ENCODE measurements around the gene NCOA1. TPM values are rescaled to one million over a fixed set of nuclear protein-coding genes. Genes with fewer than 3 reads are reported as not detected.
"Not testable (repeated sequence)": the region's sequence is repeated elsewhere in the genome, so short reads cannot be mapped to it uniquely, and the experiment has no call there.

NCOA1 gene
- polyA plus RNA-seq (2013, experiment 1 of 2; ENCODE audit: insufficient read length), result 14.6 TPM
- polyA plus RNA-seq (2013, experiment 2 of 2; ENCODE audit: insufficient read length), result 13.8 TPM

GRCh38 chr2:24490690-24491541, at the start of gene NCOA1:
TSS of gene NCOA1 (plus strand) at chr2:24491254. CDS start at chr2:24658678, 167,424 bp downstream.
- peak; percentile 90 for DNase-seq

- DNase-seq, result no peak
These were observed 42.3 kb upstream of the NCOA1 start for GRCh38 chr2:24448797-24449196.

DNA sequence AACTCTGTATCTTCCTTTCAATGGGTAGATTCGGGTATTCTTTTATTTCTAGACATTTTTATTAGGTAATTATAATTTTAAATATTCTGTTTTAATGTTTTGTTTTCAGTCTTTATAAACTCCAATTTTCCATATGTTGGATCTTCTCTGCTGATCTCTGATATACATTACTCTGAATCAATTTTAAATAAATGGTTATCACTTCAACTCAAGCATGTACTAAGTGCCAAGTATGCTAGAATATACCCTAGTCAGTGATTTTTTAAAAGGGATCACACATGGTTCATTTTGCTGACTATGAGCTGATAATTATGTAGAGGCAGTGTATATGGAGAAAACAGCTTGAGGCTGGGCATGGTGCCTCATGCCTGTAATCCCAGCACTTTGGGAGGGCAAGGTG, 41.7 kb upstream of the NCOA1 start:
- DNase-seq, result no peak

- no peak for DNase-seq
These were observed 39.1 kb upstream of the NCOA1 start for GRCh38 chr2:24451805-24452501.

DNA sequence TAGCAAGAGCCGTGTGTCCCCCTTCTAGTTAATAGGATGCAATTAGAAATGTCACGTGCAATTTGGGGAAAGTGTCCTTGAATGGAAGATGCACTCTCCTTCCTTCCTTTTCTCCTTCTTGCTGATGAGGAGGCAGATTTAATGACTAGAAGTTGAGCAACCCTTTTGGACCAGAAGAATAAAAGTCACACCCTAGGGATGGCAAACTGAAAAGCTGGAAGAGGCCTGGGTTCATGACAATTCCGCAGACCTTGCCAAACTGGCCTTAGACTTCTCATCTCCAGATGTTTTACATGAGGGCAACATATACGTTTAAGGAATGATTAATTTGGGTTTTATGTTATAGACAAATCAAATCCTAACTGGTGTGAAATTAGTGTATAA, 38.6 kb upstream of the NCOA1 start:
- no peak for DNase-seq

DNA sequence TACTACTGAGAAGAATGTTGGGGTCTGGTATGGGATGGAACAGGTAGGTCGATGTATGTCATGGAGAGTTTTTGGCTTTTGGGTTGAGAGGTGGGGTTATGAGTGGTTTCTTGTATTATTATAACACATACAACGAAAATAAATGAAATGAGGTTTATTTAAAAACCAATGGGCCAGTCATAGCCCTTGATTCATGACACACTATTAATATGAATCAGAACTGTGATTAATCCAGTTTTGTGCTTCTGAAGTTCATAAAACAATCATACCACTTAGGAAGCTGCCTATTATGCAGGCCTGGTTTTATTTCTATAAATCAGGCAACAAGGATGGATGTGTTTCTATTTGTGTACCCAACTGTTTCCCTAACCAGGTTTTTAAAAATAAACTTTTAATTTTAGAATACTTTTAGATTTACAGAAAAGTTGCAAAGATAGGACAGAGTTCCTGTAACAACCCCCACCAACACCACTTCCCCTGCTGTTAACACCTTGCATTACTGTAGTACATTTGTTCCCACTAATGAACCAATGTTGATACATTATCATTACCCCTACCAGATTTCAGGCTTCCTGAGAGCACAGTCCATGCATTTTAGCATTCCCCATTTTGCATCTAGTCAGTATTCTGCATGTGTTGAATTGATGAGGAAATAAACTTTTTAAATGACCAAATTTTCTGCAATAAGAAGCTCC, 37.5 kb upstream of the NCOA1 start:
- DNase-seq, result no peak

- DNase-seq, result peak; percentile 74
These were observed 36.8 kb upstream of the NCOA1 start for GRCh38 chr2:24454294-24454693.

GRCh38 chr2:24456599-24457556, 34.2 kb upstream of the NCOA1 start:
- DNase-seq, result peak; percentile 82

- no peak for DNase-seq
These were observed 33.2 kb upstream of the NCOA1 start for GRCh38 chr2:24457696-24458386.

DNA sequence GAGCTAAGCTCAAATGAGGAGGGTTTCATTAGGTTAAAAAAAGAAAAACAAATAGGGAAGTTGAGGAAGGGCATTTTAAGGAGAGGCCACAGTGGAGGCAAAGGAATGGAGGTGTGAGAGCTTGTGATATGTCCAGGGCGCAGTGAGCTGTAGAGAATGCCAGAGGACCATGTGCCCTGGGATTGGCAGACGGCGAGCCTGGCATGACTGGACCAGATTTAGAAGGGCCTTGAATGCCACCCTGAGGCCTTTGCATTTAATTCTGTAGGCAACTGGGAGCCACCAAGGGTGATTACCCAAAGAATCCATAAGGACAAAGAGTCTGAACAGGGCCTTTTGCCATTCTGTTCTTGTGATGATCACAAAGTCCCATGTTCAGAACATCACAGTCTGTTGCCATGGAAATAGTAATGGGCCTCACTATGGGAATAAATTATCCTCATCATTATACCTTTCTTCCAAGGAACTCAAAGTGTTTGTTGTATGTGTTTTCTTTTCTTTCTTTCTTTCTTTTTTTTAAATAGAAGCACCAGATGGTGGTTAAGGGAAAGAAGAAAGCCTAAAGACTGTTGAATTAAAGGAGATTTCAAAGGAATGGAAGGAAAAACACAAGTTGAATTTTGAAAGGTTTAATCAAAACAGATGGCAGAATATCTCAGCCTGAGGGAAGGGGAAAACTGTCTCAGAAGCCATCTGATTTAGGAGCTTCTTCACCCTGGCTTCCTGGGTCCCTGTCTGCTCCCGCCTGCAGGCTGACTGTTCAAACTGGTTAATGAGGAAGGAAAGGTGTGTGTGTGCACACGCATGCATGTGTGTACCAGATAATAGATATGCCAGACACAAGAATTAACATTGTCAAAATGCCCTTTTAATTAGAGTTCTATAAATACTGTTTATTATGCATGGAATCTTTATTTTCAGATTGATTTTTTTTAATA, 31.6 kb upstream of the NCOA1 start:
- no peak for DNase-seq

DNA sequence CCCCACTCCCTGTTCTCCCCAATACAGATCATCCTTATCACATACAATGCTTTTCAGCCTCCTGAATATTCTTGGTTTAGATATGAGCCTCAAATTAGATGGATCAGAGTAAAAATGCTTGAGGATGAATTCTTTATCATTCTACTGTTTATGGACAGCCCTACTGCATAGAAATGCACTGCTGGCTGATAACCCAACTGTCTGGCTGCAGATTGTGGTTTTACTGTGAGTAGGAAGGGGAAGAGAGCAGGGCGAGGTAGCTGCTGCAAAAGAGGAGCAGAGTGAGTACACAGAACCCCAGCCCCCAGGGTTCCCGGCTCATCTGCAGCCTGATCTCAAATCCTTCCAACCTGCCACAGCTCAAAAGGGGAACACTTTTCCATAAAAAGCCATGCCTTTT, 29.4 kb upstream of the NCOA1 start:
- no peak for DNase-seq

DNA sequence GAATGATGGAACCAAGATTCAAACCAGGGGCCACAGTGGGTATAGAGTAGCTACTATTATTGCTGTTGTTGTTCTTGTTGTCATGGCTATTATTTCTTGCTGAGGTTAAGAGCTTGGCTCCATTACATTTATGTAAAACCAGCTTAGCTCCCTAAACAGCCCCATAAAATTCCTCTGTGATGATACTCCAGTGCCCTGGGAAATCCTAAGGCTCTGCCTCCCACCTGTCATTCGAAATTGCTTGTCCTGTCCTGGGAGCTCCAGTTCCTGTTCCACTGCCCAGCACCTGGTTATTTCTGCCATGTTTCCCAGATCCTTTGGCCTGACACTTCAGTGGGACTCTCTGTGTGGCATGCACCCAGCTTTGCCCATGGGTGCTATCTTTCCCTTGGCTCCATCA, 27.8 kb upstream of the NCOA1 start:
- DNase-seq, result no peak

DNA sequence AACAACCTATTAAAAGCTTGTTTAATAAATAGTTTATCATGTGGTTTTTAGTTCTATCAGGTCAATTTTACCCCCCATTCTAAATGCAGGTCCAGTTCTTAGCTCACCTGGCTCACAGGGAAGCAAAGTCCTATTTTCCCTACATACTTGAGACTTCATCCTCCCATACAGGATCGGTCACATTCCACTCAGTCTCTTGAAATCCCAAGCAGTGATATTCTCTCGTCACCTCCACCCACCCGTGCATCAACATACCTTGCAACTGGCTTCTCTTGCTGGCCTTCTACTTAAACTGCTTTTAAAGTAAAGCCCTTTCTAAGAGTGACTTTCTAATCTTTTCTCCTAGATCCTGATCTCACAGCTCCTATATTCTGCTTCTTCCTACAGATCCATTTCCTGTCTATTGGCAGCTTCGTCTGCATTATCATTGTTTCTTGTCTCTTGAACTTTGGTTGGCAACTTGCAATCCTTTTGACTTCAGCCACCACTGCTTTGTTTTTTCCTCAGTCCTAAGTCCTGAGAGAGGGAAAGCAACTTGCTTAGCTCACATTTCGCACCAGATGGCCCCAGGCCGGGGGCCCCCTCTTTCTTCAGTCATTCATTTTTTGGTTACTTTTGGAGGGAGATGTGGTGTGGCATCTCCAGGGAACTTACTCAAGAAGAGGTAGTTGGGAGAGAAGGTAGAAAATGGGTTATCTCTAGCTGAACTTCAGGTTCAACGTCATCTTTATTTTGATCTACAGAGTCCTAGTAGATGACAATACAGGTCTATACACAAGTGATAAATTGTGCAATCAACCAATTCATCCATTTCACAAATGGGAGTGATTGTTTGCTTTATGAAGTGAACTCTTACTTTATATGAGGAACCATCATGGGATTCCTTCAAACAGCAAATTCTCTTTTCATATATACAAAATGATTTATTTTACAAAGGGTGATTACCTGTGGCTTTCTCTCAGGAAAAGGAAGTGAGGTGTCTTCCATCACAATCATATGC, 23.9 kb upstream of the NCOA1 start:
- no peak for DNase-seq

GRCh38 chr2:24468453-24468852, 22.6 kb upstream of the NCOA1 start:
- not testable (repeated sequence) for DNase-seq

GRCh38 chr2:24469148-24469650, 21.9 kb upstream of the NCOA1 start:
- no peak for DNase-seq

DNA sequence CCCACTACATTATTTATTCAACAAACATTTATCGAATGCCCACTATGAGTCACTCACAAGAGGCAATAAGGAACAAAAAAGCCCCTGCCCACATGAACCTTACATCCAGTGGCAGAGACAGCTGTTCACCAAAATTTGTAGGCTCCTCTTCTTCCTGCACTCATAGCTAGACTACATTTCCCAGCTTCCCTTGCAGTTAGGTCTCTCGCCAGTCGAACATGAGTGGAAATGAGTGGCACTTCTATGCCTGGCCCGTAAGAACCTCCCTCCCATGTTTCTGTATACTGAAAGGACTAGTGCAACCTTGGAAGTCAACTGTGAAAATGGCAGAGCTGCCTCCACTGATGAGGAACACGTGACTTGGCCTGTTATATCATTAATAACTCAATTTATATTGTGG, 19.4 kb upstream of the NCOA1 start:
- DNase-seq, result no peak

DNA sequence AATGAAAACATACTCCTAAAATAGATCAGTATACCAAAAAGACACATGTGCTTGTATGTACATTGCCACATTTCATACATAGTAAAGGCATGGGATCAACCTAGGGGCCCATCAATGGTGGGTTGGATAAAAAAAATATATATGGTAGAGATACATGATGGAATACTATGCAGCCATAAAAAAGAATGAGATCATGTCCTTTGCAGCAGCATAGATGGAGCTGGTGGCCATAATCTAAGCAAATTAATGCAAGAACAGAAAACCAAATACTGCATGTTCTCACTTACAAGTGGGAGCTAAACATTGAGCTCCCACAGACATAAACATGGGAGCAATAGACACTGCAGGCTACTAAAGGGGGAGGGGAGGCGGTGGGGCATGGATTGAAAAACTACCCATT, 18.6 kb upstream of the NCOA1 start:
- no peak for DNase-seq

GRCh38 chr2:24473626-24474025, 17.4 kb upstream of the NCOA1 start:
- DNase-seq, result no peak

DNA sequence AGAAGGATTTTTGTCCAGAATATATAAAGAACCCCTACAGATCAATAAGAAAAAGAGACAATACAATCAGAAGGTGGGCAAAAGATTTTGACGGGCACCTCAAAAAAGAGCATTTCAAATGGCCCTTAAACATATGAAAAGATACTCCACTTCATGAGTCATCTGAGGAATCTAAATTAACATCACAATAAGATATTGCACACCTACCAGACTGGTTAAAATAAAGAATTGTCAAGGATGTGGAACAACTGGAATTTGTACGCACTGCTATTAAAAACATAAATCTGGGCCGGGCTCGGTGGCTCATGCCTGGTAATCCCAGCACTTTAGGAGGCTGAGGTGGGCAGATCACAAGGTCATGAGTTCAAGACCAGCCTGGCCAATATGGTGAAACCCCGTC, 17.0 kb upstream of the NCOA1 start:
- no peak for DNase-seq

Measured in fibroblast of skin of abdomen (primary cell).